Endothelial cell of umbilical vein (primary cell): ENCODE measurements around the gene CSH2.

Experiments used
- CTCF ChIP-seq, 2 donors: IDR thresholded peaks; 1 replicate in 1 of 2; 2 replicates in 1 of 2; pipeline ENCODE4 v1.5.1; 2011; ENCODE audit warnings: low read length in 2 of 2, mild to moderate bottlenecking in 2 of 2, moderate library complexity in 2 of 2, control low read depth in 1 of 2, inconsistent platforms in 1 of 2, low read depth in 1 of 2; ENCODE audit not compliant: insufficient read depth in 1 of 2; ENCODE audit errors: extremely low read depth in 1 of 2
- EZH2 ChIP-seq: IDR thresholded peaks from 2 replicates; pipeline ENCODE4 v1.6.1; 2012; ENCODE audit warnings: borderline replicate concordance, low read depth, mild to moderate bottlenecking, moderate library complexity, low read length, inconsistent platforms; ENCODE audit not compliant: severe bottlenecking
- FOS ChIP-seq: IDR thresholded peaks from 2 replicates; pipeline ENCODE4 v1.6.1; 2011; ENCODE audit warnings: mild to moderate bottlenecking, low read length, moderate library complexity, borderline replicate concordance; ENCODE audit not compliant: insufficient read depth
- GATA2 ChIP-seq: IDR thresholded peaks from 2 replicates; pipeline ENCODE4 v1.7.0; 2011; ENCODE audit warnings: low read depth, mild to moderate bottlenecking, moderate library complexity, mixed read lengths, low read length; ENCODE audit not compliant: insufficient read length, insufficient read depth
- JUN ChIP-seq: IDR thresholded peaks from 2 replicates; pipeline ENCODE4 v1.6.1; 2011; ENCODE audit warnings: borderline replicate concordance, low read depth; ENCODE audit not compliant: insufficient read length, insufficient read depth
- MAX ChIP-seq: IDR thresholded peaks from 2 replicates; pipeline ENCODE4 v1.6.1; 2011; ENCODE audit not compliant: insufficient read depth, insufficient read length
- MYC ChIP-seq: IDR thresholded peaks from one replicate; pipeline ENCODE4 v1.6.1; 2011; ENCODE audit warnings: mild to moderate bottlenecking, low read depth, low read length
- POLR2A ChIP-seq: IDR thresholded peaks from 2 replicates; pipeline ENCODE4 v1.6.1; 2012; ENCODE audit warnings: low read depth, mild to moderate bottlenecking, control low read depth, low read length
- POLR2AphosphoS5 ChIP-seq: IDR thresholded peaks from 2 replicates; pipeline ENCODE4 v1.6.1; 2012; ENCODE audit warnings: low read depth, mild to moderate bottlenecking, control low read depth, low read length, moderate library complexity; ENCODE audit not compliant: insufficient read depth

- no peak for TF ChIP-seq EZH2
- TF ChIP-seq CTCF (IDR thresholded peaks at IDR 0.05; ENCODE audit: extremely low read depth in 1 of 2, insufficient read depth in 1 of 2, low read depth in 1 of 2, low read length in 2 of 2): peak in 1 of 2 donors; percentile 14
- no peak for TF ChIP-seq POLR2A
- TF ChIP-seq POLR2AphosphoS5: no peak
- TF ChIP-seq MAX: no peak
- no peak for TF ChIP-seq FOS
- no peak for TF ChIP-seq GATA2
- no peak for TF ChIP-seq MYC
- no peak for TF ChIP-seq JUN
Measured at GRCh38 chr17:63826468-63827001, 46.9 kb downstream of the CSH2 start.
